ENCODE results near the gene SOHLH1. TPM values are rescaled to one million over a fixed set of nuclear protein-coding genes. Genes with fewer than 3 reads are reported as not detected.

The SOHLH1 gene
- total and polyA plus RNA-seq, 2 of the 13 experiments (the other 11 are each of a cell fraction or from before 2014, with no cell fraction given), result 0.15 TPM

DNA sequence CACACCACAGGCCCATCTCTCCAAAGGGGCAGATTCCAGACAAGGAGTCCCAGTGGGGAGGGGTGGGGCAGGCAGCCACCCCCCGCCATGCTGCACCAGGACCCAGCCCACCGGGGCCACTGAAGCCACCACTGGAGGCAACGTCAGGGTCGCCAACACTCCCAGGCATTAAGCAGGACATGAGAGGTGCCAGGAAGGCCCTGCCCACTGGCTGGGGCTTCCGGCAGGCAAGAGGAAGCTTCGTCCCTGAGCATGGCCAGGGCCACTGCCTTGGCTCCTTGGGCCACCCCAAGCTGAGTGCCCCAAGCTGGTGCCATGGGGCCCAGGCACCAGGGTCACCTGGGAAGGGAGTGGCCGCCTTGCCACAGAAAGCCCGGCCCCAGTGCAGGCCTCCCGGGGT, 20.2 kb upstream of the SOHLH1 start:
- ATAC-seq (no peak), DNase-seq (ENCODE audit: low spot score) (no peak), FAIRE-seq (no peak)
- no peaks in the 10 kb centered on the region for H3K79me2 ChIP-seq (ENCODE audit: insufficient read depth, low read length)
- no peaks in the 10 kb centered on the region for H3K4me1 ChIP-seq (ENCODE audit: insufficient read depth, low read length)
- no CpG with 5 or more reads among the region's 9 CpGs for WGBS (ENCODE audit: low lambda C conversion rate)
- no peak overlapping the region for H3K4me2 ChIP-seq (ENCODE audit: low read depth, low read length)
- CTCF ChIA-PET (ENCODE audit: low intra/inter-chr PET ratio, low total read pairs), result no interaction called here
- TF ChIP-seq, protein P1, sequence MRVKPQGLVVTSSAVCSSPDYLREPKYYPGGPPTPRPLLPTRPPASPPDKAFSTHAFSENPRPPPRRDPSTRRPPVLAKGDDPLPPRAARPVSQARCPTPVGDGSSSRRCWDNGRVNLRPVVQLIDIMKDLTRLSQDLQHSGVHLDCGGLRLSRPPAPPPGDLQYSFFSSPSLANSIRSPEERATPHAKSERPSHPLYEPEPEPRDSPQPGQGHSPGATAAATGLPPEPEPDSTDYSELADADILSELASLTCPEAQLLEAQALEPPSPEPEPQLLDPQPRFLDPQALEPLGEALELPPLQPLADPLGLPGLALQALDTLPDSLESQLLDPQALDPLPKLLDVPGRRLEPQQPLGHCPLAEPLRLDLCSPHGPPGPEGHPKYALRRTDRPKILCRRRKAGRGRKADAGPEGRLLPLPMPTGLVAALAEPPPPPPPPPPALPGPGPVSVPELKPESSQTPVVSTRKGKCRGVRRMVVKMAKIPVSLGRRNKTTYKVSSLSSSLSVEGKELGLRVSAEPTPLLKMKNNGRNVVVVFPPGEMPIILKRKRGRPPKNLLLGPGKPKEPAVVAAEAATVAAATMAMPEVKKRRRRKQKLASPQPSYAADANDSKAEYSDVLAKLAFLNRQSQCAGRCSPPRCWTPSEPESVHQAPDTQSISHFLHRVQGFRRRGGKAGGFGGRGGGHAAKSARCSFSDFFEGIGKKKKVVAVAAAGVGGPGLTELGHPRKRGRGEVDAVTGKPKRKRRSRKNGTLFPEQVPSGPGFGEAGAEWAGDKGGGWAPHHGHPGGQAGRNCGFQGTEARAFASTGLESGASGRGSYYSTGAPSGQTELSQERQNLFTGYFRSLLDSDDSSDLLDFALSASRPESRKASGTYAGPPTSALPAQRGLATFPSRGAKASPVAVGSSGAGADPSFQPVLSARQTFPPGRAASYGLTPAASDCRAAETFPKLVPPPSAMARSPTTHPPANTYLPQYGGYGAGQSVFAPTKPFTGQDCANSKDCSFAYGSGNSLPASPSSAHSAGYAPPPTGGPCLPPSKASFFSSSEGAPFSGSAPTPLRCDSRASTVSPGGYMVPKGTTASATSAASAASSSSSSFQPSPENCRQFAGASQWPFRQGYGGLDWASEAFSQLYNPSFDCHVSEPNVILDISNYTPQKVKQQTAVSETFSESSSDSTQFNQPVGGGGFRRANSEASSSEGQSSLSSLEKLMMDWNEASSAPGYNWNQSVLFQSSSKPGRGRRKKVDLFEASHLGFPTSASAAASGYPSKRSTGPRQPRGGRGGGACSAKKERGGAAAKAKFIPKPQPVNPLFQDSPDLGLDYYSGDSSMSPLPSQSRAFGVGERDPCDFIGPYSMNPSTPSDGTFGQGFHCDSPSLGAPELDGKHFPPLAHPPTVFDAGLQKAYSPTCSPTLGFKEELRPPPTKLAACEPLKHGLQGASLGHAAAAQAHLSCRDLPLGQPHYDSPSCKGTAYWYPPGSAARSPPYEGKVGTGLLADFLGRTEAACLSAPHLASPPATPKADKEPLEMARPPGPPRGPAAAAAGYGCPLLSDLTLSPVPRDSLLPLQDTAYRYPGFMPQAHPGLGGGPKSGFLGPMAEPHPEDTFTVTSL (CRISPR knock-in tag; IDR thresholded peaks at IDR 0.05; ENCODE audit: borderline replicate concordance), result no peak
- 0 out of 2 replicates have a peak, but pooled peaks have one; percentile 48 for TF ChIP-seq EZH2 (conservative IDR thresholded peaks at IDR 0.05; ENCODE audit: low read depth, low read length)
- H3K27me3 ChIP-seq (ENCODE audit: control insufficient read depth in 1 of 2, insufficient read depth in 2 of 2, low read length in 2 of 2), result peaks cover 25 to 90% of the 10 kb centered on the region in 2 experiments; a peak in 4 of 5 replicates
- no peak overlapping the region for H3K27ac ChIP-seq (ENCODE audit: extremely low read length, insufficient read depth, low read length)
- H2AFZ ChIP-seq (ENCODE audit: low read length), result no peak overlapping the region
- in situ Hi-C loops (cut with HindIII; ENCODE audit: extremely low pct_ligation_motif_present, low pct_unique_long_range_greater_than_20kb) (no loop called here), intact Hi-C loops (cut with micrococcal nuclease; ENCODE audit: unreplicated experiment) (no loop called here)
- no TSS peak for BruUV-seq (replicated peaks)
- H3K4me3 ChIP-seq (replicated peaks in 1 of 3; ENCODE audit: insufficient read depth in 1 of 3, low read depth in 2 of 3, low read length in 3 of 3), result no peak overlapping the region
- no peaks in the 10 kb centered on the region for H3K9me3 ChIP-seq (ENCODE audit: low read length)
- H4K20me1 ChIP-seq (ENCODE audit: insufficient read depth, low read length), result peaks cover 10% of the 10 kb centered on the region; the same call in 1 of the 2 replicates
- no peaks in the 10 kb centered on the region for H3K36me3 ChIP-seq (replicated peaks in 1 of 2; ENCODE audit: control insufficient read depth in 1 of 2, insufficient read depth in 2 of 2, low read length in 2 of 2)
- no peak overlapping the region for H3K9ac ChIP-seq (ENCODE audit: insufficient read depth, low read depth, low read length)
- POLR2A ChIA-PET, result no interaction called here

Measured in HepG2 (cell line).